ENCODE measurements around the gene GMCL1.
"Not testable (repeated sequence)": the region's sequence is repeated elsewhere in the genome, so short reads cannot be mapped to it uniquely, and the experiment has no call there.

GMCL1 gene

GRCh38 chr2:69810550-69810949 is 18.9 kb upstream of the GMCL1 start:
- no peak for DNase-seq

GRCh38 chr2:69811018-69811417 is 18.4 kb upstream of the GMCL1 start:
- no peak for DNase-seq

GRCh38 chr2:69811591-69811990 is 17.9 kb upstream of the GMCL1 start:
- DNase-seq = no peak

DNA sequence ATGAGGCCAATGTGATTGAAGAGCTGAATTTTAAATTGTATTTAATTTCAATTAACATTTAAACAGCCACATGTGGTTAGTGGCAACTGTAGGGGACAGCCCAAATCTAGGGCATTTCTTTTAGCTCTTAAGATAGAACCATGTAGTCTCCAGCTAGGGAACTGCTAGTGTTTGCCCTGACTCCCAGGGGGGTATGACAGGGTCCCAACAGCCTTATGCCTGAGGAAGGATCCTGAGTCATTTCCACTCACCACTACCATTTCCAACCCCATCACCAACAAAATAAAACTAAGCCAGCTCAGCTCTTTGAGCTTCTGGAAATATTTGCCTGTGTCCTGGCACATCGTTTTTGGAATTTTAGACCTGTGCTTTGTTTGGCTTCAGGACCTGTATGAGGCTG is 13.7 kb upstream of the GMCL1 start:
- DNase-seq = no peak

DNA sequence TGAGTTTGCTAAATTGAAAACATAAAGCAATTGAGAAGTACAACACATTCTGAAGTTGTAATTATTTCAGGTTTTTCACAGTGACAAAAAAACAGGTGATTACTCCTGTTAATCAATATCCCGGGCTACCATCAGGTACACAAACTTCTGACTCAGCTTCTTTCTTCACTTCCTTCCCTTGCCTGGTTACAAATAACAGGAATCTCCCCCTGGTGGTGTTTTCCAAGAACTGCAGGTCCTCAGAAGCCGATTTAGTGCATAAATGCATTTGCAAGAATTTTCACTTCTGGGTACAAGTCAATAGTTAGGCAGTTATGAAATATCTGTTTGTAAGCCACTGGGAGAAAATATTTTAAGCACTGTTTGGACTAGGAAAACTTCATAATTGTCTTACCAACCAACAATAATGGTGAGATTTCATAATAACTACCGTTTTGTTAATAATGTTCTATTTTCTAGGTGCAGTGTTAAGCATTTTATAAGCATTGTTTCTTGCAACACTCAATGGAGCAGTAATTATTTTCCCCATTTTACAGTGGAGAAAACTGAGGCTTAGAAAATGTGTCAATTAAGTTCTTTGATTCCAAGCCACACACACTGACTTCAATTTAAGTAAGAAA is 12.4 kb upstream of the GMCL1 start:
- DNase-seq = peak; percentile 84

DNA sequence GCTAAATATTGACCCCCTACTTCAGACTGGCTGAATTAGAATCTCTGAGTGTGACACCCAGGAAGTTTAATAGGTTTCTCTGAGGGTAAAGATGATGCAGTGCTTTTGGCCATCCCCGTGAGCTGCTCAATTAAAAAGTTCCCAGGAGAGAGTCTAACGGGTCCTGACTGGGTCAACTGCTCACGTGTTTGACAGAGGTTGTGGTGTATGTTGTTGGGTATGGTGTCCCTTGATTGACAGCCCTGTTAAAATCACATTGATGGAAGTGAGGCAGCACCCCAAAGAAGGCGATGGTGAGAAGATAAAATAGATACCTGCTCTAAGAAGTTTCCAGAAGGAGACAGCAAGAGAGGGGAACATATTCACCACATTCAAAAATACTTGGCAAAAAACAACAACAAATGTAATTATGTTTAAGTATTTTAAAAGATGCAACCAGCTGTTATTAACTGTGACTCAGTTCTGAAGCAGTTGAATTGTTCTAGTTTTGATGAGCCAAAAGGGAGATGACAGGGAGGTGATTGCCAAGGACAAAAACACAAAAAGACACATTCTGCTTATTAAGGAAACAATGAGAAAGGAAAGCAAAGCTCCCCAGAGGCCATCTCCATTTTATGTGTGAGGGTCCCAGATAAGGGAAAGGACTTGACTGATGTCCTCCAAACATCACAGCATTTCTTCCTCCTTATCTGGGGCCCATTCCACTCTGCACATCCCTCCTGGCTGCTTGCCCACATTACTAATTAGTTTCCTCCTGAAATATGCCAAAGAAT is 11.5 kb upstream of the GMCL1 start:
- DNase-seq = peak; percentile 9

GRCh38 chr2:69827796-69828540 is 1.5 kb upstream of the GMCL1 start:
- no peak for DNase-seq

DNA sequence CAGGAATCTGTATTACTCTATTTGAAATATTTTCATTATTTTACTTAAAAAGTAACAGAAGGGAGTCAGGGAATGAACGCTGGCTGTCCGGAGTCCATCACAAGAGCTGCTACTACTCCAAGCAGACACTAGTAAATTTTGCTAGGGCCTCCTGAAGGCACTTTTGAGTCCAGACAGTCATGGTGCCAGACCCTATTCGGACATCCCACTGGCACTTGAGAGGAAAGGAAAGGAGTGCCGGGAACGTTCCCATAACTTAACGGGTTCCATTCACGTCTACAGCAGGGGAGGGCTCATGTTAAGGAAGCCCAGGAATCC is 563 bp upstream of the GMCL1 start:
- DNase-seq = no peak

DNA sequence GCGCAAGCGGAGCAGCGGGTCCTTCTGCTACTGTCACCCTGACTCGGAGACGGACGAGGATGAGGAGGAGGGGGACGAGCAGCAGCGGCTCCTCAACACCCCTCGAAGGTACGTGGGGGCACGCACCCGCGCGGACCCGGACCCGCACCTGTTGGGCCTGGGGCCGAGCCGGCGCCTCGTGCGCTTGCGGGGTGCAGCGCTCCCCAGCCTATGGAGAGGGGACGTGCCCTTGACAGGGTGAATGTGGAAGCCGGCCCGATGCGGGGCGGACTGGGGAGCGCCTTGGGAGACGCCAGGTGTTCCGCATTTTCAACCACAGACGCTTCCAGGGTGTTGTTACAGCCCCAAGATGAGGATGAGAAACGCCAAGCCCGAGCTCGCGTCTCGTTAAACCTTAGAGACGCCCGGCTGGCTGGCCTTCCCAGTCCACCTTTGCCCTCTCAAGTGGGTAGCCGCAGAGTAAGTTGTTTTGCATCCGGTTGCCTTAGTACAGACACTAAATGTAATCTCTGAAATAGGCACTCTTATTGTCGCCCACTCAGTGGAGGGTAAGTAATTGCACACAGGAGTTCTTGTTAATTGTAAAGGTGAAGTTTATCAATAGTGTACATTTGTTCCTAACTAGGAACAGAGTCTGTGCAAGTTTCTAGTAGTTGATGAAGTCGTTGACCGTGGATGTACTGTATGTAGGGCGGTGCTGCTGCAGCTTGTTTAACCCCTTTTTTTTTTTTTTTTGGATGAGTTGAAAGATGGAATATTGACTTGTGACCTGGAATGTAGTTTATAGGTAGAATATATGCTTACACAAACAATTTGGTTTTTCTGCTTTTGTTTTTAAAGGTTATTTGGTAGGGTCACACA is 815 bp downstream of the GMCL1 start:
- DNase-seq = peak; percentile 22

- not testable (repeated sequence) for DNase-seq
Observed at GRCh38 chr2:69830906-69831241, 1.4 kb downstream of the GMCL1 start.

GRCh38 chr2:69831354-69831905 is 2.0 kb downstream of the GMCL1 start:
- no peak for DNase-seq

- DNase-seq = no peak
Observed at GRCh38 chr2:69833752-69834151, 4.3 kb downstream of the GMCL1 start.

DNA sequence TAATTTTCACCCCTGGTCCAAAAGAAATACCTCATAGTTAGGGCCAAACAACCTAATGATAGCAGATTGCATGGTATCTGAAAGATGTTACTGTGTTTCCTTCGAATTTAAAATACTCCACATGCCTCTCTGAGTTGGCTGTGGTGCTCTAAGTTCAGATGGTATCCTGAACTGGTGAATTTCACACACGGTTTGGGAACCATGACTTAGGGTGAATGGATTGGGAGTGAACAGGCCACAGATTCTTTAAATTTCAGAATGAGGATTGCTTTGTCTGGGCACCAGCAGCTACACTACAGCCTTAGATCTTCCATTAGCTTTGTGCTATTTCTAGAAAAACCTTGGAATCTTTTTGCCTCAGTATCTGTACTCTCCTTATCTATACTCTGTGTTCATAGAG is 6.2 kb downstream of the GMCL1 start:
- DNase-seq = no peak

- no peak for DNase-seq
Observed at GRCh38 chr2:69836316-69836715, 6.9 kb downstream of the GMCL1 start.

DNA sequence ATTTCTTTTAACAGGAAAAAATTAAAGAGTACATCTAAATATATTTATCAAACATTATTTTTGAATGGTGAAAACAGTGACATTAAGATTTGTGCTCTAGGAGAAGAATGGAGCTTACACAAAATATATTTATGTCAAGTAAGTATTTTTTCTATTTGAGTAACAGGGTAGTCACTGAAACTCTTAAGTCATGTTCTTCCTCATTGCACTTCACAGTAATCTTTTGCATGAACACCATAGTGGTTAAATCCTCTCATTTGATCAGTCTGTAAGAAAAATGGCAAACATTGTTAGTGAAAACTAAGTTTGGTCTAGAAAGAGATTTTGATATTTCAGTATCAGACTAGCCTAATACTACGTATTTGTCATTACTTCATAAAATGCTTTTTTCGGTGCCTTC is 8.1 kb downstream of the GMCL1 start:
- no peak for DNase-seq

GRCh38 chr2:69843993-69844392 is 14.5 kb downstream of the GMCL1 start:
- DNase-seq = no peak

- DNase-seq = no peak
Observed at GRCh38 chr2:69844560-69844959, 15.1 kb downstream of the GMCL1 start.

DNA sequence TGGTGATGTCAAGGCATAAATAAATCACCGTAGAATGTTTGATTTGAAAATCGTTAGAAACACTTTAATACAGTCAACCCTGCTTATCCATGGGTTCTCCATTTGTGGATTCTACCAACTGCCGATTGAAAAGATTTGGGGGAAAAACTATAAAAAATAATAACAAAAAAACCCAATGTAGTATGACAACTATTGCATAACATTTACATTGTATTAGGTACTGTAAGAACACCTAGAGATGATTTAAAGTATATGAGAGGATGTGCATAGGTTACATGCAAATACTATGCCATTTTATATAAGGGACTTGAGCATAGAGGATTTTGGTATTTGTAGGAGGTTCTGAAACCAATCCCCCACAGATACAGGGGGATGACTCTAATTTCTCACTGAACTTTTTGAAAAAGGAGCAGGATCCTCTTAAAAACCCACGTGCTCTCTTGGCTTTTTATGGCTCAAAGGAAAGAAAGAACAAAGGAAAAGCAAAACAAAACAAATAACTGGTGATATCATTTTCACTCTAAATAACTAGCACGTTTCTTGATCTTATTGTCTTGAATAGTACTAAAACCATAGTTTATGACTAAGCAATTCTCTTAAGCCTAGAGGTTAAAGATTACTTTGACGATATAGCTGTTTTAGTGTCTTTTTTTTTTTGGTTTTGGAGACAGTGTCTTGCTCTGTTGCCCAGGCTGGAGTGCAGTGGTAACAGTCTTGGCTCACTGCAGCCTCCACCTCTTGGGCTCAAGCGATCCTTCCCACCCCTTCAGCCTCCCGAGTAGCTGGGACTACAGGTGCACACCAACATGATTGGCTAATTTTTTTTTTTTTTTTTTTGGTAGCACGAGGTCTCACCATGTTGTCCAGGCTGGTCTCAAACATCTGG is 17.0 kb downstream of the GMCL1 start:
- DNase-seq = no peak

DNA sequence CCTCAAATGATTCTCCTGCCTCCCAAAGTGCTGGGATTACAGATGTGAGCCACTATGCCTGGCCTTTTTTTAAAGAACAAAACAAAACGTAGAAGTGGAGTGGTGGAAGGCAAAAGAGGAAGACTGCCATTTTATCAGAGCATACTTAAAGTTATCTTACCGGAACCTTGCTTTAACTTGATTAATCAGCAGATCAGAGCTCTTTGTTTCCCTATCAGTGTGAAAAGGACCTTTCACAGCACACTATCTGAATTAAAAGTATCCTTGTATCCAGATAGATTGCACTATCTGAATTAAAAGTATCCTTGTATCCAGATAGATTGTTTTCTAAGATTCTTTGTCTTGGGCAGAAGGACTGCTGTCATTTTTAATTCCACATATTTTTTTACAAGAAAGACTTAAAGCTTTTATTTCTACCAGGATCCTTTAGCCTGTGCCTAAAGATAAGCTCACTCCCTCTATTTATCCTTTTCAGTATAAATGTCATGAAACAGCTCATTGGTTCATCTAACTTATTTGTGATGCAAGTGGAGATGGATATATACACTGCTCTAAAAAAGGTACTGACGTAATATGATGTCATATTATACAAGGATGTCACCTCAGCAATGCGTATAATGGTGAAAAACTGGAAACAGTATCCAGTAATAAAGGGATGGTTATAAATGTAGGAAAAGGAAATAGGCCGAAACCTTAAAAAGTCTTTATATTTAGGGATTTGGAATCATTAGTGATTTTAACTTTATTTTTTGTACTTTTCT is 17.8 kb downstream of the GMCL1 start:
- DNase-seq = no peak

GRCh38 chr2:69848186-69848790 is 18.8 kb downstream of the GMCL1 start:
- DNase-seq = no peak

GRCh38 chr2:69858261-69858660 is 28.8 kb downstream of the GMCL1 start:
- no peak for DNase-seq

Data from HCEC 1CT (cell line).